VCaP (cell line): ENCODE measurements around the gene SSR1.

ENCODE experiments used
- H3K27ac ChIP-seq: fragments of 450-650 bp; 2 replicates; pipeline ENCODE4 v1.5.1; 2017
- TF ChIP-seq, protein P1 (sequence below): fragments of 450-650 bp; conservative IDR thresholded peaks from 2 replicates; pipeline ENCODE4 v1.5.1; 2017; ENCODE audit warnings: mild to moderate bottlenecking, moderate library complexity

SSR1 gene

DNA sequence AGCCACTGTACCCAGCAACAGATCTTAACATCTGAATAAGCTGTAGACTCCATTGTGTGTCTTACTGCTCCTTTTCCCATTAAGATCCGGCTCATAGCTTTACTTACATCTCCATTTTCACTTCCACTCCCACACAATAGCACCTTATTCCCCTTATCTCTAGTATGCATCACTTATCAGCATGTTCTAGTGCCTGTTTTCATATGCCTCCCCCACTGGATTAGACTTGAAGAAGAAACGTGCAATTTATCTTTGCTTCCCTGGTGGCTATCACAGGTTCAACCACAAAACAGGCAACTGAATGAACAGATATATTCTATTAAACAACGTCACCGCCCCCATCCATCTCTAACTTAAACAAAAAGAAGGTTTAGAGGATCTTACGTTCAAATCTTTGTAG lies 12.1 kb downstream of the SSR1 start:
- H3K27ac ChIP-seq = no peak overlapping the region
- TF ChIP-seq, protein P1, sequence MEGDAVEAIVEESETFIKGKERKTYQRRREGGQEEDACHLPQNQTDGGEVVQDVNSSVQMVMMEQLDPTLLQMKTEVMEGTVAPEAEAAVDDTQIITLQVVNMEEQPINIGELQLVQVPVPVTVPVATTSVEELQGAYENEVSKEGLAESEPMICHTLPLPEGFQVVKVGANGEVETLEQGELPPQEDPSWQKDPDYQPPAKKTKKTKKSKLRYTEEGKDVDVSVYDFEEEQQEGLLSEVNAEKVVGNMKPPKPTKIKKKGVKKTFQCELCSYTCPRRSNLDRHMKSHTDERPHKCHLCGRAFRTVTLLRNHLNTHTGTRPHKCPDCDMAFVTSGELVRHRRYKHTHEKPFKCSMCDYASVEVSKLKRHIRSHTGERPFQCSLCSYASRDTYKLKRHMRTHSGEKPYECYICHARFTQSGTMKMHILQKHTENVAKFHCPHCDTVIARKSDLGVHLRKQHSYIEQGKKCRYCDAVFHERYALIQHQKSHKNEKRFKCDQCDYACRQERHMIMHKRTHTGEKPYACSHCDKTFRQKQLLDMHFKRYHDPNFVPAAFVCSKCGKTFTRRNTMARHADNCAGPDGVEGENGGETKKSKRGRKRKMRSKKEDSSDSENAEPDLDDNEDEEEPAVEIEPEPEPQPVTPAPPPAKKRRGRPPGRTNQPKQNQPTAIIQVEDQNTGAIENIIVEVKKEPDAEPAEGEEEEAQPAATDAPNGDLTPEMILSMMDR = no peak

DNA sequence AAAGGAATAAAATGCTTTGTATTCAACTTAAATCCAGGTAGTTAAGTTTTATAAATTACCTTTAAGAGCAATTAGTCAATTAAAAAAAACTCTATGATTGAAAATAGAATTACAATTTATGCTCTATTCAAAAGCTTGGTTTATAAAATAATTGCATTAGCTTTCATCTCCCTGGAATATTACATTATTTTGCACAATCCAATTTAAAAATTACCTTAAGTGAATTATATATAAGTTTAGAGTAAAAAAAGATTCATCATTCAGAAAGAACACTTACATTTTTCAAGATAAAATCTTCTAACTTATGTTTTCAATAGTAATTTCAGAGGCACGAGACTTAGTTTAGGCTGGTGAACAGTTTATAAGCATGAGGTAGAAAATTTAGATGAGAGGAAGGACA lies 14.9 kb downstream of the SSR1 start:
- no peak overlapping the region for H3K27ac ChIP-seq
- TF ChIP-seq, protein P1 = no peak

DNA sequence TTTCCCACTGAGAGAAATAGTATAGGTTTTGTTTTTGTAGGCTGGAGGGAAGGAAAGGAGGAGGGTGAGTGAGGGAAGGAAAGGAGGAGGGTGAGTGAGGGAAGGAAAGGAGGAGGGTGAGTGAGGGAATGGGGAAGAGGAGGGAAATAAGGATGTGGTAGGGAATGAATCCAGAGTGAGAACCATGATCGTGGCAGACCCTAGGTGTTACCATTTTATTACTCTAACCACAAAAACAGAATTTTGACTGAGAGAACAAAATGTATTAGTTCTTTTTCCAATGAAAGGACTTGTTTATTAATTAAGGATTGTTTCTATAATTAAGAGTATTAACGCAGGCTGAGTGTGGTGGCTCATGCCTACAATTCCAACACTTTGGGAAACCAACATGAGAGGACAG lies 16.4 kb downstream of the SSR1 start:
- H3K27ac ChIP-seq = no peak overlapping the region
- TF ChIP-seq, protein P1 = no peak

DNA sequence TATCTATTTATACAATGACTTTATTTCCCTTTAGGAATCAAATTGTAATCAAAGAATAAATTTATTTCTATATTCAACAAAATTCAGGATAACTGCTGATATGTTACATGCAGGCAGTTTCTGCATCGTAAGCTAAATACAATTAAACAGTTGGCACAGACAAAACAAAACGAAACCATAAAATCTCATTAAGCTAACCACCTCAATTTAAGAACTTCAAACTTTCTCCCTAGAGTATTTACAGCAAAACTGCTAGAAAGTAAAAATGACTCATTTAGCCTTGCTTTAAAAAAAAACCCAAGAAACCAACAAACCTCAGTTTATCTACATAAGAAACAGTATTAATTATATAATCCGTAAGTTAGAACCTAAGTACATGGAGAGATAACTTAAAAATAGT lies 17.1 kb downstream of the SSR1 start:
- H3K27ac ChIP-seq = no peak overlapping the region
- TF ChIP-seq, protein P1 = no peak

DNA sequence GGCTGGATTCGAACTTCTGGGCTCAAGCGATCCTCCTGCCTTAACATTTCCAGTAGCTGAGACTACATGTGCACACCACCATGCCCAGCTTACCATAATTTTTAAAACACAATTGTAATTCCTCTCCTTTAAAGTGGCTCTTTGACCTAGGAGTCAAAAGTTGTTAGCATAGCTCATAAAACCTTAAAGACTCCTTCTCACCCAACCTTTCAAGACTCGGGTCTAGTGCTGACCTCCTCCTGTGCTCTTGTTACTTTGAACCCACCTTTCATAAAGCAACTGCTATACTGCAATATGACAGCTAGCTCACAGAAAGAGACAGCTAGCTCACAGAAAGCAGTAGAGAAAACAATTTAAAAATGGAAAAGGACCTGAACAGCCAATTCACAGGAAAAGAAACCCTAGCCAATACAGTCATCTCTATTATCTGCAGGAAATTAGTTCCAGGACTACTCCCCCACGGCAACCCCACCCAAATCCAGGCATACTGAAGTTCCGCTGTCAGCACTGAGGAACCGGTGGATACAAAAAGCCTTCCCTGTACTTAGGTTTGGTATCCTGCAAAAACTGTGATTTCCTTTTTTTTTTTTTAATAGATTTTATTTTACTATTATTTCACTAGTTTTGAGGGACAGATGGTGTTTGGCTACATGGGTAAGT lies 20.3 kb downstream of the SSR1 start:
- TF ChIP-seq, protein P1 = no peak
- no peak overlapping the region for H3K27ac ChIP-seq

DNA sequence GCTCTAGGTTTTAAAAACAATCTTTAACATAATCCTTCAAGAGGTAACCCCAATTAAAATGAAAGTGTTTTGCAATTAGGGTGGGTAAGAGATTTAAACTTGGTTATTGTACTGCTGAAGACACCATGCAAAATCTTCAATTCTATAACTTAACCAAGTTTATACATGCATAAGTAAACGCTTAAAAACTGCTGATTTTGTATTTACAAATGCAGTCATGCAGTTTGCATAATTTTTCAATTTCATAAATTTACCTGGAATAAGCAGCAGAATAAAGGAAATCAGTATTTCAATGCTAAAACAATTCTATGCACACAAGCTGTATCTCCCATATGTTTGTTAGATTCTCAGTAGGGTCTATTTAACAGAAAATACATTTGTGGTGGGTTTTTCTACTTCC lies 22.9 kb downstream of the SSR1 start:
- no peak overlapping the region for H3K27ac ChIP-seq

DNA sequence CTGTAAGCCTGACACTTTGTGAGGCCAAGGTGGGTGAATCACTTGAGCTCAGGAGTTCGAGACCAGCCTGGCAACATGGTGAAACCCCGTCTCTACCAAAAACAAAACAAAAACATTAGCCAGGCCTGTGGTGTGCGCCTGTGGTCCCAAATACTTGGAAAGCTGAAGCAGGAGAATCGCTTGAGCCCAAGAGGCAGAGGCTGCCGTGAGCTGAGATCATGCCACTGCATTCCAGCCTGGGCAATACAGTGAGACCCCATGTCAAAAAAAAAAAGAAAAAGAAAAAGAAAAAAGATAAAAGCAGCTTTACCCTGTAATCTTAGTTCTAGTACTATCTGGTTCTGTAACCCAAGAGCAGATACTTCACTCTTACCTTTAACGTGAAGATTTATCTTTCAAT lies 27.6 kb downstream of the SSR1 start:
- TF ChIP-seq, protein P1 = no peak
- H3K27ac ChIP-seq = no peak overlapping the region

More for the DNA sequence above, 22.9 kb downstream of the SSR1 start:
- TF ChIP-seq, protein P1 = no peak
